Neural cell (in vitro differentiated cells): ENCODE measurements around the gene SHOC1. TPM values are rescaled to one million over a fixed set of nuclear protein-coding genes. Genes with fewer than 3 reads are reported as not detected.

Experiments used
- H2AFZ ChIP-seq: fragments of 200-600, 300-800 bp; sonication (generic), shearing (Covaris generic); 2 replicates; pipeline ENCODE4 v1.6.0; 2014; ENCODE audit warnings: low read depth, mild to moderate bottlenecking, antibody characterized with exemption, low read length, moderate library complexity
- H3F3A ChIP-seq: fragments of 200-600 bp; shearing (Covaris generic); 2 replicates; pipeline ENCODE4 v1.6.1; 2016; ENCODE audit warnings: mild to moderate bottlenecking, moderate library complexity, mixed read lengths, antibody characterized with exemption, low read length; ENCODE audit not compliant: insufficient read depth, poor library complexity, severe bottlenecking
- H3K27ac ChIP-seq: fragments of 200-600, 300-800 bp; sonication (generic), shearing (Covaris generic); 2 replicates; pipeline ENCODE4 v1.5.1; 2014; ENCODE audit warnings: mild to moderate bottlenecking, low read length, moderate library complexity
- H3K27me3 ChIP-seq: fragments of 300-800, 200-600 bp; sonication (generic), shearing (Covaris generic); 2 replicates; pipeline ENCODE4 v1.6.0; 2014; ENCODE audit warnings: mild to moderate bottlenecking, low read depth, low read length, moderate library complexity; ENCODE audit not compliant: insufficient read depth
- H3K36me3 ChIP-seq: fragments of 300-800, 200-600 bp; sonication (generic), shearing (Covaris generic); 2 replicates; pipeline ENCODE4 v1.5.1; 2014; ENCODE audit warnings: mild to moderate bottlenecking, antibody characterized with exemption, low read length, moderate library complexity; ENCODE audit not compliant: insufficient read depth
- H3K4me2 ChIP-seq: fragments of 300-800, 200-600 bp; sonication (generic), shearing (Covaris generic); 2 replicates; pipeline ENCODE4 v1.6.0; 2014; ENCODE audit warnings: mild to moderate bottlenecking, low read length
- H3K4me3 ChIP-seq: fragments of 300-800, 200-600 bp; sonication (generic), shearing (Covaris generic); 2 replicates; pipeline ENCODE4 v1.5.1; 2014; ENCODE audit warnings: mild to moderate bottlenecking, low read length, moderate library complexity
- H3K79me2 ChIP-seq: fragments of 200-600 bp; shearing (Covaris generic); replicated peaks from 2 replicates; pipeline ENCODE4 v1.6.0; 2014; ENCODE audit warnings: mild to moderate bottlenecking, low read length, moderate library complexity; ENCODE audit not compliant: insufficient read depth
- H3K9ac ChIP-seq: fragments of 300-800, 200-600 bp; sonication (generic), shearing (Covaris generic); 2 replicates; pipeline ENCODE4 v1.6.1; 2016; ENCODE audit warnings: mild to moderate bottlenecking, low read length, mixed read lengths
- H3K9me2 ChIP-seq: fragments of 200-600 bp; shearing (Covaris generic); 2 replicates; pipeline ENCODE4 v1.6.1; 2016; ENCODE audit warnings: mild to moderate bottlenecking, low read length, mixed read lengths; ENCODE audit not compliant: insufficient read depth
- H3K9me3 ChIP-seq: fragments of 200-600, 300-800 bp; sonication (generic), shearing (Covaris generic); 2 replicates; pipeline ENCODE4 v1.6.1; 2016; ENCODE audit warnings: mild to moderate bottlenecking, mixed run types, low read length, moderate library complexity, mixed read lengths
- H4K20me1 ChIP-seq: fragments of 200-600 bp; shearing (Covaris generic); 2 replicates; pipeline ENCODE4 v1.6.1; 2016; ENCODE audit warnings: mild to moderate bottlenecking, mixed run types; ENCODE audit not compliant: insufficient read depth
- EP300 ChIP-seq: fragments of 450-650 bp; conservative IDR thresholded peaks from 2 replicates; pipeline ENCODE4 v1.6.1; 2014; ENCODE audit warnings: antibody characterized with exemption, mild to moderate bottlenecking, moderate library complexity; ENCODE audit not compliant: poor library complexity, severe bottlenecking
- EZH2 ChIP-seq: fragments of 200-600, 300-800 bp; shearing (Covaris generic), sonication (generic); IDR thresholded peaks from 2 replicates; pipeline ENCODE4 v1.6.1; 2014; ENCODE audit warnings: antibody characterized with exemption, low read length, borderline replicate concordance, mild to moderate bottlenecking; ENCODE audit not compliant: insufficient read depth, poor library complexity, severe bottlenecking
- MXI1 ChIP-seq: fragments of 450-650 bp; conservative IDR thresholded peaks from 2 replicates; pipeline ENCODE4 v1.6.1; 2014; ENCODE audit warnings: antibody characterized with exemption, mild to moderate bottlenecking; ENCODE audit not compliant: poor library complexity, severe bottlenecking
- POLR2AphosphoS5 ChIP-seq: IDR thresholded peaks from 2 replicates; pipeline ENCODE4 v1.6.1; 2012
- RAD21 ChIP-seq: fragments of 450-650 bp; conservative IDR thresholded peaks from 2 replicates; pipeline ENCODE4 v1.6.1; 2014; ENCODE audit warnings: antibody characterized with exemption, mild to moderate bottlenecking, moderate library complexity
- SMC3 ChIP-seq: fragments of 450-650 bp; conservative IDR thresholded peaks from 2 replicates; pipeline ENCODE4 v1.6.1; 2014; ENCODE audit warnings: antibody characterized with exemption, mild to moderate bottlenecking, moderate library complexity; ENCODE audit not compliant: poor library complexity
- TAF1 ChIP-seq: IDR thresholded peaks from 2 replicates; pipeline ENCODE4 v1.6.1; 2012; ENCODE audit warnings: low read depth
- polyA plus RNA-seq: library from polyadenylated mRNA; depleted of rRNA; stranded (reverse); fragments of >200 nt; gene quantifications from 2 replicates; pipeline ENCODE4 v1.2.3, GENCODE V29; 2014
- TF ChIP-seq, protein P1 (sequence below): fragments of 450-650 bp; IDR thresholded peaks from 2 replicates; pipeline ENCODE4 v1.5.1; 2014; ENCODE audit warnings: antibody characterized with exemption, mild to moderate bottlenecking, moderate library complexity; ENCODE audit not compliant: poor library complexity, severe bottlenecking
- TF ChIP-seq, protein P2 (sequence below): IDR thresholded peaks from 2 replicates; pipeline ENCODE4 v1.6.1; 2012; ENCODE audit warnings: borderline replicate concordance

Gene SHOC1
- polyA plus RNA-seq, 1 donor from 2014 or later, result not detected

DNA sequence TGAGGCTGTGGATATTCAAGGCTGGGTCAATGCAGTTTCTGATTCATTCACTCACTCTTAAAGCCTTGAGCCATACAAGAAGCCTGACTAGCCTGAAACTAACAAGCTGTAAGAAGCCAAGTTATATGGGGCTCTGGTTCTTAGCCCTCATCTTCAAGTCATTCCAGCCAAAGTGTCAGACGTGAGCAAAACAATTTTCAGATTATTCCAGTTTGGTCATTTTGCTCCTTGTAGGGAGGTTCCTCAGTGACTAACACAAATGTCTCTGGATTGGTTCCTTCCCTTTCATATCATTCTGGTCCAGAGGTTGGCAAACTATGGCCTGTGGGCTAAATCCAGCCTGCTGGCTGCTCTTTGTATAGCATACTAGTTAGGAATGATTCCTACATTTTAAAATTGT lies 12.5 kb upstream of the SHOC1 start:
- Histone ChIP-seq H3K9me3 (no peaks in the 10 kb centered on the region), H3K9me2 (no peaks in the 10 kb centered on the region), H4K20me1 (no peaks in the 10 kb centered on the region), H3K27ac (no peak overlapping the region), H3K36me3 (no peaks in the 10 kb centered on the region), H3K9ac (no peak overlapping the region), H3F3A (no peaks in the 10 kb centered on the region), H3K27me3 (no peaks in the 10 kb centered on the region), H3K4me2 (no peak overlapping the region), H3K4me3 (no peak overlapping the region), H3K79me2 (no peaks in the 10 kb centered on the region), H2AFZ (no peak overlapping the region)
- TF ChIP-seq, protein P1, sequence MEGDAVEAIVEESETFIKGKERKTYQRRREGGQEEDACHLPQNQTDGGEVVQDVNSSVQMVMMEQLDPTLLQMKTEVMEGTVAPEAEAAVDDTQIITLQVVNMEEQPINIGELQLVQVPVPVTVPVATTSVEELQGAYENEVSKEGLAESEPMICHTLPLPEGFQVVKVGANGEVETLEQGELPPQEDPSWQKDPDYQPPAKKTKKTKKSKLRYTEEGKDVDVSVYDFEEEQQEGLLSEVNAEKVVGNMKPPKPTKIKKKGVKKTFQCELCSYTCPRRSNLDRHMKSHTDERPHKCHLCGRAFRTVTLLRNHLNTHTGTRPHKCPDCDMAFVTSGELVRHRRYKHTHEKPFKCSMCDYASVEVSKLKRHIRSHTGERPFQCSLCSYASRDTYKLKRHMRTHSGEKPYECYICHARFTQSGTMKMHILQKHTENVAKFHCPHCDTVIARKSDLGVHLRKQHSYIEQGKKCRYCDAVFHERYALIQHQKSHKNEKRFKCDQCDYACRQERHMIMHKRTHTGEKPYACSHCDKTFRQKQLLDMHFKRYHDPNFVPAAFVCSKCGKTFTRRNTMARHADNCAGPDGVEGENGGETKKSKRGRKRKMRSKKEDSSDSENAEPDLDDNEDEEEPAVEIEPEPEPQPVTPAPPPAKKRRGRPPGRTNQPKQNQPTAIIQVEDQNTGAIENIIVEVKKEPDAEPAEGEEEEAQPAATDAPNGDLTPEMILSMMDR, result no peak
- TF ChIP-seq SMC3 (no peak), RAD21 (no peak), EP300 (no peak), EZH2 (no peak), MXI1 (no peak), POLR2AphosphoS5 (no peak), TAF1 (no peak)
- TF ChIP-seq, protein P2, sequence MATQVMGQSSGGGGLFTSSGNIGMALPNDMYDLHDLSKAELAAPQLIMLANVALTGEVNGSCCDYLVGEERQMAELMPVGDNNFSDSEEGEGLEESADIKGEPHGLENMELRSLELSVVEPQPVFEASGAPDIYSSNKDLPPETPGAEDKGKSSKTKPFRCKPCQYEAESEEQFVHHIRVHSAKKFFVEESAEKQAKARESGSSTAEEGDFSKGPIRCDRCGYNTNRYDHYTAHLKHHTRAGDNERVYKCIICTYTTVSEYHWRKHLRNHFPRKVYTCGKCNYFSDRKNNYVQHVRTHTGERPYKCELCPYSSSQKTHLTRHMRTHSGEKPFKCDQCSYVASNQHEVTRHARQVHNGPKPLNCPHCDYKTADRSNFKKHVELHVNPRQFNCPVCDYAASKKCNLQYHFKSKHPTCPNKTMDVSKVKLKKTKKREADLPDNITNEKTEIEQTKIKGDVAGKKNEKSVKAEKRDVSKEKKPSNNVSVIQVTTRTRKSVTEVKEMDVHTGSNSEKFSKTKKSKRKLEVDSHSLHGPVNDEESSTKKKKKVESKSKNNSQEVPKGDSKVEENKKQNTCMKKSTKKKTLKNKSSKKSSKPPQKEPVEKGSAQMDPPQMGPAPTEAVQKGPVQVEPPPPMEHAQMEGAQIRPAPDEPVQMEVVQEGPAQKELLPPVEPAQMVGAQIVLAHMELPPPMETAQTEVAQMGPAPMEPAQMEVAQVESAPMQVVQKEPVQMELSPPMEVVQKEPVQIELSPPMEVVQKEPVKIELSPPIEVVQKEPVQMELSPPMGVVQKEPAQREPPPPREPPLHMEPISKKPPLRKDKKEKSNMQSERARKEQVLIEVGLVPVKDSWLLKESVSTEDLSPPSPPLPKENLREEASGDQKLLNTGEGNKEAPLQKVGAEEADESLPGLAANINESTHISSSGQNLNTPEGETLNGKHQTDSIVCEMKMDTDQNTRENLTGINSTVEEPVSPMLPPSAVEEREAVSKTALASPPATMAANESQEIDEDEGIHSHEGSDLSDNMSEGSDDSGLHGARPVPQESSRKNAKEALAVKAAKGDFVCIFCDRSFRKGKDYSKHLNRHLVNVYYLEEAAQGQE, result no peak

DNA sequence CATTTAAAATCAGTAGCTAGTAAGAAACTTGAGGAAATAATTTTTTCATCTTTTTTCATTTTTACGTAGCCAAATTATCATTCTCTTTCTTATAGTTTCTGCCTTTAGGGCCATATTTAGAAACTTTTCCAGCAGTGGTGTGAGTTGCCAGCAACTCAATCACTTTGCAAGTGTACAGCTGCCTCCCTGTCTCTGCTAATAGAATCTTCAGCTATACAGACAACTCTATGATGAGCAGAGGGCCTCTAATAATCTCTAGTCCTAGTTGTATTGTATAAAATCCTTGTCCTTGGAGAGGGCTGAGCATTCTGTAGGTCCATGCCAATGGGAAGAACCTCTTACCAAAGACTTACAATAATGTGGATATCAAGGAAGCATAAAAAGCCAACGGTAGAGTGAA lies 11.5 kb upstream of the SHOC1 start:
- Histone ChIP-seq H3K4me2 (no peak overlapping the region), H3F3A (no peaks in the 10 kb centered on the region), H3K27me3 (no peaks in the 10 kb centered on the region), H3K36me3 (no peaks in the 10 kb centered on the region), H4K20me1 (no peaks in the 10 kb centered on the region), H3K79me2 (no peaks in the 10 kb centered on the region), H3K9me2 (no peaks in the 10 kb centered on the region), H3K9ac (no peak overlapping the region), H3K4me3 (no peak overlapping the region), H3K27ac (no peak overlapping the region), H2AFZ (no peak overlapping the region), H3K9me3 (no peaks in the 10 kb centered on the region)
- TF ChIP-seq MXI1 (no peak), EZH2 (no peak)

DNA sequence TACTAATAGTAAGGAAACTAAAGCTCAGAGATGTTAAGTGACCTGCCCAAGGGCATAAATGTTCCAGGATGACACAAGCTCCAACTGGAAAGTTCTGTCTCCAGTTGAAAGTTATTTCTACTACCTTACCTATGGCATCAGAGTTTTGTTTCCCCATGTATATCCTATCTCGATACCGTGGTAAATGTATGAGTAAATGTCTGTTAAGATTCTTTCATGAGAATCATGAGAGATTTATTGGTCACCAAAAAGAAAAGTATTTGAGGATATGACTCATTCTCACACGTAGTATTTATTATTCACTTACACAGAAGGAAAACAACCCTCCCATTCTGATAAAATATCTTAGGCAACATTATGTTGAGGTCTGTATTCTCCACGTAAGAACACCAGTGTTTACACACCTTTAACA lies 11.1 kb upstream of the SHOC1 start:
- no peak overlapping the region for H3K9ac ChIP-seq
- H3K4me3 ChIP-seq, result no peak overlapping the region
- H3K4me2 ChIP-seq, result no peak overlapping the region
- no peak for TF ChIP-seq RAD21
- TF ChIP-seq MXI1, result no peak
- TF ChIP-seq TAF1, result no peak
- no peak for TF ChIP-seq EZH2
- TF ChIP-seq, protein P2, result no peak
- no peak for TF ChIP-seq POLR2AphosphoS5
- TF ChIP-seq EP300, result no peak
- no peak for TF ChIP-seq SMC3
- TF ChIP-seq, protein P1, result no peak
- no peaks in the 10 kb centered on the region for H3K9me2 ChIP-seq
- no peaks in the 10 kb centered on the region for H3K27me3 ChIP-seq
- no peaks in the 10 kb centered on the region for H3K79me2 ChIP-seq
- no peaks in the 10 kb centered on the region for H3K36me3 ChIP-seq
- H2AFZ ChIP-seq, result no peak overlapping the region
- no peak overlapping the region for H3K27ac ChIP-seq
- H3F3A ChIP-seq, result no peaks in the 10 kb centered on the region
- no peaks in the 10 kb centered on the region for H4K20me1 ChIP-seq
- H3K9me3 ChIP-seq, result no peaks in the 10 kb centered on the region
